Mucosa of gallbladder (tissue), 1 donor: ENCODE data around the gene OCA2. TPM values are rescaled to one million over a fixed set of nuclear protein-coding genes. Genes with fewer than 3 reads are reported as not detected.
"Not testable (repeated sequence)": the region's sequence is repeated elsewhere in the genome, so short reads cannot be mapped to it uniquely, and the experiment has no call there.

Source experiments
- DNase-seq: peaks from one replicate; pipeline ENCODE4 v3.0.0-alpha.2; 2020; ENCODE audit warnings: low spot score
- total RNA-seq: library from RNA; stranded (reverse); gene quantifications from one replicate; pipeline ENCODE4 v1.2.1, GENCODE V29; 2021
- donor health status: DM: no; HTN: no; CAD: no.

Gene OCA2
- total RNA-seq, result not detected

DNA sequence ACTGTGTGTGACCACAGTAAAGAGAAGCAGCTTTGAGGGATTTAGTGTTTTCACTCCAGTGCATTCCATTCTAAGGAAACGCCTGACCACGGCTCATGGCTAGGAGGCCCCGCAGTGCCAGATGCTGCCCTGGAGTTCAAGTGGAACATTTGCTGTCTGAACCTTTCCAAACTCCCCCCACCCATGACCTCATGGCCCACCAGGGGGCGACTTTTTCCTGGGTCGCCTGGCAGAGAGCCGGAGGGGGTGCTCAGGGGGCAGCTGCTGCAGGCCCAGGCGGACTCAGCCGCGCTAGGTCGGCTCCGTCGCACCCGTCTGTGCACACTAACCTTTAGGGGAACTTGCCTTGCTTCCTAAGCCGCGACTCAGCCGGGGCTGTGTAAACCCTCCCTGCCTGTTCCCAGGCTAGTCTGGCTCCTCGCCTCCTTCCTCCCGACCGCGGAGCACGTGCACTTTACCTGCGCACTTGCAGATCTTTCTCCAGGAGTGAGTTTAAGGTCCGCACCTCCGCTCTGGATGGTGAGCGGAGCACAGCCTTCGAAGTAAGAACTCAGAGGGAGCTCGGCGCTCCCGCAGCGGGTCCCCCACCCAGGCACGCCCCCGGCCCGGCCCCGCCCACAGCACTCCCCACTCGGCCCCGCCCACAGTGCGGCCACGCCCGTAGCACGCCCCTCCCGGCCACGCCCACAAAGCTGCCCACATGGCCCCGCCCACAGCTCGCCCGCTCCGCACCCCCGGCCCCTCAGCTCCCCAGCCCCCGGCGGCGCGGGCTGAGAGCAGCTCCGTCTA is at the start of gene OCA2:
TSS of gene OCA2 (minus strand) at position 550 of the 789 bp plus-strand sequence. CDS start 17,441 bp downstream, outside the sequence.
- no peak for DNase-seq

DNA sequence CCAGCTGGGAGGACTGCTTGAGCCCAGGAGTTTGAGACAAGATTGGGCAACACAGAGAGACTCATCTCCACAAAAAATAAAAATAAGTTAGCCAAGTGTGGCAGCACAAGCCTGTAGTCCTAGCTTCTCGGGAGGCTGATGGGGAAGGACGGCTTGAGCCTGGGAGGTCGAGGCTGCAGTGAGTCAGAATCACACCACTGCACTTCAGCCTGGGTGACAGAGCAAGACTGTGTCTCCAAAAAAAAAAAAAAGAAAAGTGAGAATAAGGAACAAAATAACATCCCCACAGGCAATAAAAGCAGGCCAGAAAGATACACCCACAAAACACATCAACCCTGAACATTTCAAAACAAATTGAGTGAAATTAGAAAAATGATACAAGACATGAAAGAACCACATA is 48.7 kb upstream of the OCA2 start:
- DNase-seq, result no peak

DNA sequence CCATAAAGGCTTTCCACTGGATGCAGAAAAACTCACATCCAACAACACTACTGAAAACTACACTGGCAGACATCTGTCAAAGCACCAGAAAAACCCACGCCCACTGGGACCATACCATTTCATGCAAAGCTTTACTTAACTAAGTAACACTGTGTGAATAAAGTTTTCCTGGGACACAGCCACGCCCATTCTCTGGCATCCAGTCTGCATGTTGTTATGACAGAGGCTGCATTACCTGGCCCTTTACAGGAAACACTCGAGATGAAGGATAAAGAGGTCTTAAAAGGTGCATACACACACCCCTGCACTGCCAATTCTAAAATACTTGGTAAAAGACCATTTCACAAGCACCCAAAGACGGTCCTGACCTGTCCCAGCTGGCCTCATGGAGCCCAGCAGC is 46.3 kb upstream of the OCA2 start:
- DNase-seq, result not testable (repeated sequence)

DNA sequence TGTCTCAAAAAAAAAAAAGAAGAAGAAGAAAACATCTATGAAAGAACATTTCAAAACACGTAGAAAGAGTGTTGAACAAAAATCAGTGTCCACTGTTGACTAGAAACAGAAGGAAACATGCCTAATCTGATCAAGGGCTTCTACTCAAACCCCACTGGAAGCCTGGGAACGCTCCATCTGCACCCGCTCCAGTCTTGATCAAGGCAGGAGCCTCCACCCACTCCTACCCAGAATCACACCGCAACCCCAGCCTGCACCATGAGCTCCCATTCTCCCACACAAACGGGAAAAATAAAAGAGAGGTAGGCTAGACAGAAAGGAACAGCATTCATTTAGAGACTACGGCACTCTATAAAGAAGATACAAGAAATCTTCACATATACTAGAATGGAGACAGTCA is 40.9 kb upstream of the OCA2 start:
- DNase-seq, result no peak

DNA sequence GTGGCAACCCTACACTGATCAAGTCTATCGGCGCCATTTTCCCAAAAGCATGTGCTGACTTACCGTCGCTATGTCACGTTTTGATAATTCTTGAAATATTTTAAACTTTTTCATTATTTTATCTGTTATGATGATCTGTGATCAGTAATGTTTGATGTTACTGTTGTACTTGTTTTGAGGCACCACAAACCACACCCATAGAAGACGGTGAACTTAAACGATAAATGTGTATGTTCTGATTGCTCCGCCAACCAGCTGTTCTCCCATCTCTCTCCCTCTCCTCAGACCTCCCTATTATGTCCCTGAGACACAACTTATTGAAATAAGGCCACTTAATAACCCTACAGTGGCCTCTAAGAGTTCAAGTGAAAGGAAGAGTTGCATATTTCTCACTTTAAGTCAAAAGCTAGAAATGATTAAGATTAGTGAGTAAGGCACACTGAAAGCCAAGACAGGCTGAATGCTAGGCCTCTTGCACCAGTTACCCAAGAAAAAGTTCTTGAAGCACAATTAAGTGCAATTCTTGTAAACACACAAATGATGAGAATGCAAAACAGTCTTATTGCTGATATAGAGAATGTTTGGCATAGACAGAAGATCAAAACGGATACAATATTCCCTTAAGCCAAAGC is 38.4 kb upstream of the OCA2 start:
- not testable (repeated sequence) for DNase-seq

DNA sequence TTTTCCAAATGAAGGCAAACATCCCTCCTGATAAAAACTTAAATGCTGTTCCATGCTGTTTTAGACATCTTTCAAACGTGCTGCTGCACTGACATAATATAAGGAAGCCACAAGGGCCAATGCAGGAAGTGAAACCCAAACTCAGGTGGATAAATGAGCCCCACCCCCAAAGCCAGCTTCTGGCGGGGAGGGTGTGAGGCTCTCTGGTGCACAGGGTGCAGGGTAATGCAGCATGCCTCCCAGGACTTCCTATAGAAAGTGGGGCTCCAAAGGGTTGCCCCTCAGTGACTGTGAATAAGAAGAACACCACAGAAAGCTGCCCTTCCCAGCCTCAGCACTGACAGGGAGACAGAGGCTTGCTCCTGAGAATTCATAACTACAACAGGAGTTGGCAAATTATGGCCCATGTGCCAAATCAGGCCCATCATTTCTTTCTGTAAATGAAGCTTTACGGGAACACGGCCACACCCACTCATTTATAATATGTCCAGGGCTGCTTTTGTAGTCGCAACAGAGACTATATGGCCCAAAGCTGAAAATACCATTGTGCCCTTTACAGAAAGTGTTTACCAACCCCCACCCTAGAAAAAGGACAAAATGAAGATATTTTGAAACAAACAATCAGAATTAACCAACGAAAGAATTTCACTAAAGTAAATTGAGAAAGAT is 37.3 kb upstream of the OCA2 start:
- DNase-seq, result not testable (repeated sequence)

DNA sequence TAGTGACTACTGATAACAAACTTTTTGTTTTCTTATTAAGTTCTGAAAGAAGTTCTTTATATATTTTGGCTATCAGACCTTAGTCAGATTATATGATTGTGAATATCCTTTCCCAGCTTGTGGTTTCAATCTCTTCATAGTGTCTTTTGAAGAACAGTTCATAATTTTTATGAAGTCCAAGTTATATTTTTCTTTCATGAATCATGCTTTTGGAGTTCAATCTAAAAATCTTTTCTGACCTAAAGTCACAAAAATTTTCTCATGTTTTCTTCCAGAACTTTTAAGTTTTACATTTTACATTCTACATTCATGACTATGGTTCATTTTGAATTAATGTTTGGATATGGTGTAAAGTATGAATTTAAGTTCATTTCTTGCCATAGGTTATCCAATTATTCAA is 34.2 kb upstream of the OCA2 start:
- no peak for DNase-seq

DNA sequence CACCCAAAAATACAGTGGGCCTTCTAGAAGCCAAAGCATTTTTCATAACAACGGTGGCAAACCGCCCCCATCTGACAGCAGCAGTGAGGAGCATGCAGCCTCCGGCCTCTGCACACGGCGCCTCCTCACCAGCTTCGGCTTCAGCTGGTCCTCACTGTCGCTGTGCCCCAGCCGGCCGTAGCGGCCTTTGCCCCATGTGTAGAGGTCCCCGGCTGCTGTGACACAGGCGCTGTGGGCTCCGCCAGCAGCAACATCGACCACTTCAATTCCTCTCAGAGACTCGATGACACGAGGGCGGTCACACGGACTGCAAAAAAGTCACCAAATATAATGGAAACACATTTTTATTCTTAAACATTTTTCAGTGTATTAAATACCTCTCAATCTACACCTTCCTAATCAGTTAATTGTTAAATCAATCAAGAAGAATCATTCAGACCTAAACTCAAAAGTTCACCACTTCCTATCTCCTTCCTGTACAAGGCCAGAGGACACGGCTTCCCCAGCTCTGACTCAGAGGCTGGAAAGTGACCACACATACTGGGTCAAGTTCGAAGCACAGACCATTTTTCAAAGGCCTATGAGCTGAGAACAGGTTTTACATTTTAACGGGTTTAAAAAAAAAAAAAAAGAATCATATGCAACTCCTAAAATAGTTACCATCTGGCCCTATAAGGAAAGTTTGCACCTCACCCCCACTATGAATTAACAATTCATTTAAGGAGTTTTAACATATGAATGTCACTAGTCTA is 33.6 kb upstream of the OCA2 start:
- DNase-seq, result no peak

DNA sequence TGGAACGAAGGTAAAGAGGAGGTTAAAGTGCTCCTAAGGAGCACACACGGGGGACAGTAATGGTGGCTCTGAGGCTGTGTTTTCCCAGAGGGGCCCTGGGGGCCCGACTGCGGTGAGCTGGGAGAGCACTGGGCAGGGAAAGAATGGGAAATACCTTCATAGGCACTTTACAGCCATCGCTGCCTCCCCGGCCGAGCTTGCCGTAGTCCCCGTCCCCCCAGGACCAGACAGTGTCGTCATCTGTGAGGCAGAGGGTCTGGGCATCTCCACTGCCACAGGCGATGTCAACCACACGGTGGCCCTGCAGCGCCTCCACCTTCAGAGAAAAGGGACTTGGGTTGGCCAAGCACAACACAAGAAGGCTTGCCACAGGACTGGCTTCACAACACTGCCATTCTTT is 32.8 kb upstream of the OCA2 start:
- no peak for DNase-seq

DNA sequence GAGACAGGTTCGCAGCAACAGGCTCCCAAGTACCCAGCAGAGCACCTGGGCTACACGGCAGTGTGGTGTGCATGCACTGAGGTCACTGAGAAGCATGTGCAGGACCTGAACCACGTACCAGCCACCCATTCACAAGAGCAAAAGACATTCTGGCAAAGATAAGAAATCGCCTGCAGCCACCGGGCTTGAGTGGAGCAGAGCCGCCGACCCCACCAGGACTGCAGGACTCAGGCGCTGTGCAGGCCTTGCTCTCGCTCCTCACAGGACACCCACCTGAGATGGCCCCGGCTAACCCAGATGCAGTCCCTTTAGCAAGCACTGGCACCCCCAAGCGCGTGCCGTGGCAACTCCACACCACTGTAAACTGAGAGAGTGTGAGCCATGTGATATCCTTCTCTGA is 32.3 kb upstream of the OCA2 start:
- no peak for DNase-seq

DNA sequence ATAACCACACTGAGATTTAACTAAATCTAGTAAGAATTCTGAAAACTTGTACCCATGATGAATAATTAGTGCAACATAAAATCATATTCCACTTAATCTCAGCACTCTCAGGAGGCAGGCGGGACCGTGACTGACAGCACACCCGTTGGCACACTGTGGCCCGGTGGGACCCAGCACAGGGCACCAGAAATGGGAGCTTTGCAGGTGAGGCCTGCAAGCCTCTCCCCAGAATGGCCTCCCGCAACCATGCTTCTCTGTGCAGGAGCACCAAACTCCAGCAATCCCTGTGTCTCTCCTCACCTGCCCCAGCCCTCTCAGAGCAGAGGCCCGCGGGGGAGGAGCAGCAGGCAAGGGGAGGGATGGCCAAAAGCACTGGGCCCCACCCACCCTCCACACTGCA is 31.5 kb upstream of the OCA2 start:
- no peak for DNase-seq

DNA sequence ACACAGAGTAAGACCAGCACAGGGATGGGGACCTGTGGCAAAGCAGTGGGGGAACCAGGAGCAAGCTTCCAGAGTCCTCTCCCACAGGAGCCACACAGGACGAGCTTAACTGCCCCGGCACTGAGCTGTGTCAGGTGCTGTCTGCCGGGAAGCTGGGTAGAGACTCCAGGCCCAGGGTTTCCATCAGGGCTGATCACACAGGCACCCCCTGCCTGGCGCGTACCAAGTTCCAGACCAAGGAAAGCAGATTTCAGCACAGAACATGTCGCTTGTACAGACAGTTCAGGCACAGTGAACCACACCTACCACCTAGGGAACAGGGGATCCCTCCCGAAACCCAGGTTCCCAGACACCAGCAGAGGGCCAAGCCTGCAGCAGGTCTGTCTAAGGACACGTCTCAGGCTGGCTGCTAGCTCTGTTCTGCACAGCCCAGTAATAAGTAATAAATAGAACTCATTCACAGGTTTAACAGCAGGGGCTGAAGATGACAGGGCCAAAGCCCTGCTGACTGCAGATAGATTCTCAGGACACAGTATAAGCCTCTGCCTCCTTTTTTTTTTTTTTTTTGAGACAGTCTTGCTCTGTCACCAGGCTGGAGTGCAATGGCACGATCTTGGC is 30.2 kb upstream of the OCA2 start:
- DNase-seq, result no peak

DNA sequence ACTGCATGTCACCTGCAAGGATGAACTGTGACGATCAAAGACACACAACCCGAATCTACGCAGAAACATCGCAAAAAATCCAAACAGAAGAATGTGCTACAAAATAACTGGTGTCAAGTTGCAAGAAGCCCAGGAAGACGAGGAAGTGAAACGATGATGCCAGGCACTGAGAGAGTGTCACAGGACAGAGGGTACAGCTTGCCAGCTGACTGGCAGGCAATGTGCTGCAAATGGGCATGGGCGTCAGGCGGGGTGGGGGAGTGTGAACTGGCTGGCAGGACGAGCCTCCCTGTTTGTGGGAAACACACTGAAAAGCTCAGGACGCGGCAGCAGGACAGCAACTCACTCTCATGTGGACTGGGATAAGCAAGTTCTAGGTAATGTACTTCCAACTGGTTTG is 28.9 kb upstream of the OCA2 start:
- DNase-seq, result peak; percentile 28

DNA sequence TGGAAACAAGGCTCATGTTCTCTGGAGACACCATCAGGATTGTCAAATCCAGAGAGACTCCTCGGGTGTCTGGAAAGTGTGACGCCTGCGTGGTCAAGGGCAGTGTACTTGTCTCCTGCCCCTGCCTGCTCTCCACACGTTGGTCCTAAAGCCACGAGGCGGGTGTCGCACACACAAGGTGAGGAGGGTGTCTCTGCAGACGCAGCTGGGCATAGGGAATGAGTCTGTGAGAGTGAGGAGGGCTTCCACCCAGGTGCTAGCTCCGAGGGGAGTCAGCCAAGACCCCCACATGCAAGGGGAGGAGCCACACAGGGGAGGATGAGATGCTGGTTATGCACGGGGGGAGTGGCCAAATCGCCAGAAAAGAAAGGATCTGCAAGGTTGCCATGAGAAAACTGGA is 27.9 kb upstream of the OCA2 start:
- DNase-seq, result no peak

DNA sequence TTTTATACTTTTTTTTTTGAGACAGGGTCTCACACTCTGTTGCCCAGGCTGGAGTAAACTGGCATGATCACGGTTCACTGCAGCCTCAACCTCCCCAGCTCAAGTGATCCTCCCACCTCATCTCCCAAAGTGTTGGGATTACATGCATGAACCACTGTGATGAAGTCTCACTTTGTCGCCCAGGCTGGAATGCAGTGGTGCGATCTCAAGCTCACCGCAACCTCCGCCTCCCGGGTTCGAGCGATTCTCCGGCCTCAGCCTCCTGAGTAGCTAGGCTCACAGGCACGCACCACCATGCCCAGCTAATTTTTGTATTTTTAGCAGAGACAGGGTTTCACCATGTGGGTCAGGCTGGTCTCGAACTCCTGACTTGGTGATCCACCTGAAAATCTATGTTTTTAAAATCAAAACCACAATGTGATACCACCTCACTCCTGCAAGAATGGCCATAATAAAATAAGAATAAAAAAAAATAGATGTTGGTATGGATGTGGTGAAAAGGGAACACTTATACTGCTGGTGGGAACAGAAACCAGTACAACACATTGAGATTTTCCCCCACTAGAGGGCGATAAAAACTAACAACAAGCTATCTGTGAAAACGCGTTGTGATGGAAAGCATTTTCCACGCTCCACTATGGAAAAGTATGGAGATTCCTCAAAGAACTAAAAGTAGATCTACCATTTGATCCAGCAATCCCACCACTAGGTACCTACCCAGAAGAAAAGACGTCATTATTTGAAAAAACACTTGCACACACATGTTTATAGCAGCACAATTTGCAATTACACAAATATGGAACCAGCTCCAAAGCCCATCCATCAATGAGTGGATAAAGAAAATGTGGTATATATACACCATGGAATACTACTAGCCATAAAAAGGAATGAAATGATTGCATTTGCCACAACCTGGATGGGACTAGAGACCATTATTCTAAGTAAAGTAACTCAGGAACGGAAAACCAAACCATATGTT is 26.8 kb upstream of the OCA2 start:
- no peak for DNase-seq

DNA sequence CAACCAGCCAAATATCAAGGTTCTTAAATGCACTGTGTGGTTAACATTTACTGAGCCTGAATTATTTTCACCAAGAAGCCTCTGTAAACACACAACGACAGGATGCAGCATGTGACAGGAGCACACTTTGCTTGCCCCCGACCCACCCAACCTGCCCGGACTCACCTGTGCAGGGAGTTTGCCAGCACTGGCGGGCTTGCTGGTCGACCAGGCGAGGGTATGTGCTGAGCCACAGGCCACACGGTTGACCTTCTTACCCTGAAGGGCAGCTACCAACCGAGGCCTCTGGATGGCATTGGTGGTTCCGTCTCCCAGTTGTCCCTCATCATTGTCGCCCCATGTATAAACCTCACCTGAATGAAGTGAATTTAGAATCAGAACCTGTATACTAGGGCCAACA is 25.7 kb upstream of the OCA2 start:
- DNase-seq, result no peak

DNA sequence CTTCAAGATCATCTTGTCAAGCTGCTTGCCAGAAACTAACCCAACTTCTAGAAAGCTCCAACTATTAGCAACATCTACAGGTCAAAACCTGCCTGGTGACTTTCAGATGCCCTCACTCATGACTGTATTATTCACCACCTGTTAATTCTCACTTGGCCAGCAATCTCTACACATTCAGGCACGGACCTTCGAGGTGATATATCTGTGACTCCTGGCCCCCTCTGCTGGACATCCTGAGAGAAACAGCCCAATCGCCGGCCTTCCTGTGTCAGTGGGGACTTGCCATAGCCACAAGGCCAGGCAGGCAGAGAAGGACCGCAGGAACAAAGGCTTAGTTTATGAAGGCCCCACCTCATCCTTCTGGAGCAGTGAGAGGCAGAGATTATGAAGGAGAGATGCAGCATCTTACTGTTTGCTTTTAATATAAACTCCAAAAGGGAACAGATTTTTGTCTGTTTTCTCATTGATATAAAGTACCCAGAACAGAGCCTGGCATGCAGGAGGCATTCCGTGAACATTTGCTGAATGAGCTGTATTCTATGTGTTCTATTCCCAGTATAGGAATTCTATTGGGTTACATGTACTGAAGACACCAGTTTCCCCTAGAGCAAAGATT is 24.4 kb upstream of the OCA2 start:
- peak; percentile 75 for DNase-seq

DNA sequence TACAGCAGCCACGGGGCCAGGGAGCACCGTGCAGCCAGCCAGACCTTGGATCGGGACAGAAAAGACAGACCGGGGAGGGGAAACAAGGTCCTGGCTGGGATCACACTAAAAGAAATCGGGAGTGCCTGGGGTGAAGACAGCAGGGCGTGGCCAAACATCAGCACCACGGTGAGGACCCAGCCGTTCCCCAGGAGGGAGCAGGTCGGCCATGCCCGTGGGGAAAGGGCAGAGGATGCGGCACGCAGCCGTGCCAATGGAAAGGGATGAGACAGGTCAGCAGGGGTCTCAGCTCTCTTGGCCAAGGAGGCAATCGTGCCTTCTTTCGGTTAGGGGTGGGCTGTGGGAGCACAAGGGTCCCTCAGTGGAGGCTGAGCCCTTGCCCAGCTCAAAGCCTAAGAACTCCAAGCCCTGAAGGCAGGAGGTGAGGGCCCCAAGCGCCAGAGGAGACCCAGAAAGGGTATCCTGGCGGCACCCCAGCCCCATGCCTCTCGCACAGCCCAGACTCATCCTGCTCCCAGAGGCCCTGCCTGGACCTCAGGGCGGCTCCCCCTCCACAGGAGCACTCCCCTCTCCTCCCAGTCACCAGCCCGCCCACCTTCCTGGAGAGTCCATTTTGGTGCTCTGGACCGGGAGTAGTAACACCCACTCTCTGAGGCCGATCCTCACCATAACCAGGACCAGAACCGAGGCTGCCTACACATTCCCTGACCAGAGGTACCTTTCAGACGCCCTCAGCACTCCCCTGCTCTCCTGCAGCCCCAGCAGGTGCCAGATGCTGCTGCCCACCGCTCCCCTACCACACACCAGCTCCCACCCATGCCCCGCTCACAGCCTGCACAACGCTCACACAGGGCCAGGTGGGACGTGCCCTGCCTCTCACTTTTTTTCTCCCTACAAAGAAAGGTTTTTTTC is 23.2 kb upstream of the OCA2 start:
- no peak for DNase-seq

DNA sequence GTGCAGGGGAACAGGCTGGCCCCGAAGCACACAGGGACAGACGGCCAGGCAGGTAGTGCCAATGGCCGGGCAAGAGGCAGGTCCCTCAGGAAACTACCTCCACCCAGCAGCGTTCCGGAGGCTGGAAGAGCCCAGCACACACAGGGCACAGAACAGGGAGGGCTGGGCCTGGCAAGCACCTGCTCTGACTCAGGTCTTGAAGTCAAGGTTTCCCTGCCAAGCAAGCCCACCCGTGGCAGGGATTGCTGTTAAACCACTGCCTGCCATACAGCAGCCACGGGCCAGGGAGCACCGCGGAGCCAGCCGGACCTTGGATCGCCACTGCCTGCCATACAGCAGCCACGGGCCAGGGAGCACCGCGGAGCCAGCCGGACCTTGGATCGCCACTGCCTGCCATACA is 22.5 kb upstream of the OCA2 start:
- DNase-seq, result not testable (repeated sequence)
